WTC11 (cell line): ENCODE data around the gene RASGRF1. TPM values are rescaled to one million over a fixed set of nuclear protein-coding genes. Genes with fewer than 3 reads are reported as not detected.

ENCODE experiments used
- ATAC-seq: fragments of 200-7000 bp; cut with Tn5 transposase; 2 replicates; pipeline ENCODE4 v1.10.0; 2021; ENCODE audit warnings: mild to moderate bottlenecking, moderate library complexity
- CTCF ChIA-PET: fragments of 300-600 bp; sonication (Branson Sonifier 250); formaldehyde crosslinking; loops from one replicate; lab custom pipeline; 2021; ENCODE audit warnings: antibody characterized with exemption; lab: Charles Lee
- POLR2A ChIA-PET: fragments of 350-600 bp; sonication (Branson Sonifier 250); formaldehyde crosslinking; loops from one replicate; lab custom pipeline; 2021; ENCODE audit warnings: antibody characterized with exemption; lab: Charles Lee
- DNase-seq: peaks from one replicate; pipeline ENCODE4 v3.0.0; 2021; ENCODE audit warnings: low spot score
- H3K27ac Mint-ChIP-seq: 2 replicates; pipeline ENCODE4 v1.8.0; 2021; ENCODE audit warnings: mixed read lengths
- H3K27me3 Mint-ChIP-seq: 2 replicates; pipeline ENCODE4 v1.8.0; 2021; ENCODE audit warnings: low read depth, mild to moderate bottlenecking, moderate library complexity, mixed read lengths
- H3K36me3 Mint-ChIP-seq: 2 replicates; pipeline ENCODE4 v1.8.0; 2021; ENCODE audit warnings: mixed read lengths
- H3K4me1 Mint-ChIP-seq: 2 replicates; pipeline ENCODE4 v1.8.0; 2022; ENCODE audit warnings: mixed read lengths
- H3K4me3 Mint-ChIP-seq: 2 replicates; pipeline ENCODE4 v1.8.0; 2021; ENCODE audit warnings: mild to moderate bottlenecking, moderate library complexity, mixed read lengths
- H3K9me3 Mint-ChIP-seq: 2 replicates; pipeline ENCODE4 v1.8.0; 2021; ENCODE audit warnings: mixed read lengths
- ATF3 ChIP-seq: sonication (generic); formaldehyde crosslinking; conservative IDR thresholded peaks from 2 replicates; pipeline ENCODE4 v1.8.1; 2022; ENCODE audit warnings: mild to moderate bottlenecking, missing genetic modification reagents
- ELF4 ChIP-seq: sonication (generic); formaldehyde crosslinking; IDR thresholded peaks from 2 replicates; pipeline ENCODE4 v1.8.1; 2022; ENCODE audit warnings: low read depth, mild to moderate bottlenecking, moderate library complexity, missing genetic modification reagents
- FOXJ3 ChIP-seq: sonication (generic); formaldehyde crosslinking; IDR thresholded peaks from 2 replicates; pipeline ENCODE4 v1.9.0; 2021; ENCODE audit warnings: missing genetic modification reagents, mild to moderate bottlenecking, borderline replicate concordance
- GRHL2 ChIP-seq: fragments of 250-450 bp; sonication (Bioruptor Pico); IDR thresholded peaks from 2 replicates; pipeline ENCODE4 v1.8.0; 2022; ENCODE audit warnings: mild to moderate bottlenecking, moderate library complexity; ENCODE audit not compliant: insufficient replicate concordance, severe bottlenecking
- HMGA2 ChIP-seq: fragments of 250-450 bp; sonication (Bioruptor Pico); IDR thresholded peaks from 2 replicates; pipeline ENCODE4 v1.4.0; 2021; ENCODE audit warnings: mild to moderate bottlenecking, moderate library complexity
- JAZF1 ChIP-seq: fragments of 250-450 bp; sonication (Bioruptor Pico); IDR thresholded peaks from 2 replicates; pipeline ENCODE4 v1.9.0; 2021; ENCODE audit warnings: moderate library complexity, mild to moderate bottlenecking, inconsistent platforms
- JUN ChIP-seq: sonication (generic); formaldehyde crosslinking; IDR thresholded peaks from 2 replicates; pipeline ENCODE4 v1.8.0; 2023; ENCODE audit warnings: mild to moderate bottlenecking, missing genetic modification reagents
- KAT7 ChIP-seq: sonication (generic); formaldehyde crosslinking; IDR thresholded peaks from 2 replicates; pipeline ENCODE4 v1.8.1; 2023; ENCODE audit warnings: missing genetic modification reagents, mild to moderate bottlenecking, borderline replicate concordance
- NR1H2 ChIP-seq: sonication (generic); formaldehyde crosslinking; IDR thresholded peaks from 2 replicates; pipeline ENCODE4 v1.9.0; 2021; ENCODE audit warnings: mild to moderate bottlenecking, moderate library complexity, missing genetic modification reagents
- NR2C2 ChIP-seq: sonication (generic); formaldehyde crosslinking; IDR thresholded peaks from 2 replicates; pipeline ENCODE4 v1.8.0; 2022; ENCODE audit warnings: mild to moderate bottlenecking, missing genetic modification reagents
- PRDM15 ChIP-seq: sonication (generic); formaldehyde crosslinking; IDR thresholded peaks from 2 replicates; pipeline ENCODE4 v1.8.0; 2022; ENCODE audit warnings: missing genetic modification reagents
- PREB ChIP-seq: sonication (generic); formaldehyde crosslinking; IDR thresholded peaks from 2 replicates; pipeline ENCODE4 v1.8.1; 2022; ENCODE audit warnings: mild to moderate bottlenecking, missing genetic modification reagents, moderate library complexity, borderline replicate concordance
- RELA ChIP-seq: sonication (generic); formaldehyde crosslinking; IDR thresholded peaks from 2 replicates; pipeline ENCODE4 v1.8.1; 2022; ENCODE audit warnings: missing genetic modification reagents, mild to moderate bottlenecking, borderline replicate concordance
- TCF7 ChIP-seq: sonication (generic); formaldehyde crosslinking; IDR thresholded peaks from 2 replicates; pipeline ENCODE4 v1.8.0; 2022; ENCODE audit warnings: mild to moderate bottlenecking, low read depth, missing genetic modification reagents, moderate library complexity
- TP53 ChIP-seq: sonication (generic); formaldehyde crosslinking; IDR thresholded peaks from 2 replicates; pipeline ENCODE4 v1.8.1; 2023; ENCODE audit warnings: mild to moderate bottlenecking, missing genetic modification reagents
- USF2 ChIP-seq: sonication (generic); formaldehyde crosslinking; IDR thresholded peaks from 2 replicates; pipeline ENCODE4 v1.8.1; 2023; ENCODE audit warnings: mild to moderate bottlenecking, missing genetic modification reagents, moderate library complexity
- ZNF232 ChIP-seq: sonication (generic); formaldehyde crosslinking; IDR thresholded peaks from 2 replicates; pipeline ENCODE4 v1.8.0; 2022; ENCODE audit warnings: mild to moderate bottlenecking, missing genetic modification reagents
- ZNF281 ChIP-seq: sonication (generic); formaldehyde crosslinking; IDR thresholded peaks from 2 replicates; pipeline ENCODE4 v1.8.0; 2023; ENCODE audit warnings: mild to moderate bottlenecking, missing genetic modification reagents
- ZNF671 ChIP-seq: fragments of 250-450 bp; sonication (Bioruptor Pico); IDR thresholded peaks from 2 replicates; pipeline ENCODE4 v1.8.0; 2021; ENCODE audit warnings: mild to moderate bottlenecking
- ZSCAN18 ChIP-seq: fragments of 250-450 bp; sonication (Bioruptor Pico); IDR thresholded peaks from 2 replicates; pipeline ENCODE4 v2.1.2; 2022; ENCODE audit warnings: mild to moderate bottlenecking, moderate library complexity
- total RNA-seq: library from RNA; stranded (reverse); gene quantifications from 3 replicates; pipeline ENCODE4 v1.2.3, GENCODE V29; 2021

RASGRF1 gene
- total RNA-seq, 1 experiment from 2014 or later: 0.85 TPM

- TF ChIP-seq PREB (no peak), ZNF281 (CRISPR knock-in tag) (no peak), KAT7 (CRISPR knock-in tag) (no peak), USF2 (CRISPR knock-in tag) (no peak), ZNF232 (no peak), RELA (CRISPR knock-in tag) (no peak), NR1H2 (no peak), ZNF671 (CRISPR knock-in tag) (no peak), JUN (no peak), JAZF1 (CRISPR knock-in tag) (no peak), PRDM15 (CRISPR knock-in tag) (no peak), ATF3 (CRISPR knock-in tag) (no peak), TCF7 (CRISPR knock-in tag) (no peak), FOXJ3 (CRISPR knock-in tag) (no peak), TP53 (CRISPR knock-in tag) (no peak), GRHL2 (CRISPR knock-in tag) (no peak), HMGA2 (CRISPR knock-in tag) (no peak), ZSCAN18 (CRISPR knock-in tag) (no peak), NR2C2 (CRISPR knock-in tag) (no peak), ELF4 (CRISPR knock-in tag) (no peak)
- Mint-ChIP-seq H3K9me3 (no peaks in the 10 kb centered on the region), H3K4me1 (peaks cover 20% of the 10 kb centered on the region), H3K27me3 (no peaks in the 10 kb centered on the region; the same call in 1 of the 2 replicates), H3K36me3 (no peaks in the 10 kb centered on the region), H3K4me3 (no peak overlapping the region), H3K27ac (no peak overlapping the region)
- DNase-seq: no peak
- POLR2A ChIA-PET: no interaction called here
- CTCF ChIA-PET: interaction anchor here (2.7 to 5.3 kb wide), 2 partner anchors 20 to 92 kb away, joined by 10 to 29 read pairs; no protein-coding TSS in a partner anchor
- no peak for ATAC-seq
Measured at GRCh38 chr15:78999636-79000035, 90.9 kb downstream of the RASGRF1 start.
